ENCODE data around the gene ENKD1. TPM values are rescaled to one million over a fixed set of nuclear protein-coding genes. Genes with fewer than 3 reads are reported as not detected.
"Not testable (repeated sequence)": the region's sequence is repeated elsewhere in the genome, so short reads cannot be mapped to it uniquely, and the experiment has no call there.

Gene ENKD1
- polyA plus RNA-seq, 3 donors = 26.7 to 36.6 (median 29.2) TPM

- DNase-seq = not testable (repeated sequence)
These were observed 27.2 kb upstream of the ENKD1 start for GRCh38 chr16:67693517-67694285.

GRCh38 chr16:67685388-67686112 lies 19.0 kb upstream of the ENKD1 start:
- no peak for DNase-seq

- no peak for DNase-seq
These were observed 17.2 kb upstream of the ENKD1 start for GRCh38 chr16:67683767-67684166.

GRCh38 chr16:67679935-67680897 lies 13.7 kb upstream of the ENKD1 start:
- no peak for DNase-seq

GRCh38 chr16:67678354-67679023 lies 11.9 kb upstream of the ENKD1 start:
- DNase-seq = no peak

- no peak for DNase-seq
These were observed 11.2 kb upstream of the ENKD1 start for GRCh38 chr16:67677712-67678111.

GRCh38 chr16:67676939-67677338 lies 10.4 kb upstream of the ENKD1 start:
- DNase-seq = no peak

GRCh38 chr16:67676516-67676915 lies 10.0 kb upstream of the ENKD1 start:
- no peak for DNase-seq

GRCh38 chr16:67675999-67676398 lies 9.4 kb upstream of the ENKD1 start:
- no peak for DNase-seq

- no peak for DNase-seq
These were observed 9.0 kb upstream of the ENKD1 start for GRCh38 chr16:67675579-67675935.

- DNase-seq = no peak
These were observed 8.5 kb upstream of the ENKD1 start for GRCh38 chr16:67674851-67675578.

GRCh38 chr16:67673712-67674580 lies 7.4 kb upstream of the ENKD1 start:
- DNase-seq = no peak

GRCh38 chr16:67672739-67673662 lies 6.5 kb upstream of the ENKD1 start:
- DNase-seq = no peak

GRCh38 chr16:67672306-67672705 lies 5.8 kb upstream of the ENKD1 start:
- DNase-seq = no peak

GRCh38 chr16:67669499-67670101 lies 3.0 kb upstream of the ENKD1 start:
- DNase-seq = no peak

GRCh38 chr16:67668495-67669157 lies 2.1 kb upstream of the ENKD1 start:
- DNase-seq = no peak

- DNase-seq = peak; percentile 90
These were observed 1.4 kb upstream of the ENKD1 start for GRCh38 chr16:67667817-67668494.
